Lower leg skin (tissue), 3 donors: ENCODE data around the gene JCAD.

Experiments
- CTCF ChIP-seq, 3 donors: fragments of 450-650 bp; IDR thresholded peaks; one replicate each; pipeline ENCODE4 v1.5.1; 2016; ENCODE audit warnings: antibody characterized with exemption in 3 of 3, mild to moderate bottlenecking in 3 of 3, moderate library complexity in 2 of 3
- POLR2A ChIP-seq, 2 donors: fragments of 450-650 bp; IDR thresholded peaks; one replicate each; pipeline ENCODE4 v1.6.1; 2016 to 2017; ENCODE audit warnings: antibody characterized with exemption in 2 of 2, mild to moderate bottlenecking in 1 of 2, moderate library complexity in 1 of 2

DNA sequence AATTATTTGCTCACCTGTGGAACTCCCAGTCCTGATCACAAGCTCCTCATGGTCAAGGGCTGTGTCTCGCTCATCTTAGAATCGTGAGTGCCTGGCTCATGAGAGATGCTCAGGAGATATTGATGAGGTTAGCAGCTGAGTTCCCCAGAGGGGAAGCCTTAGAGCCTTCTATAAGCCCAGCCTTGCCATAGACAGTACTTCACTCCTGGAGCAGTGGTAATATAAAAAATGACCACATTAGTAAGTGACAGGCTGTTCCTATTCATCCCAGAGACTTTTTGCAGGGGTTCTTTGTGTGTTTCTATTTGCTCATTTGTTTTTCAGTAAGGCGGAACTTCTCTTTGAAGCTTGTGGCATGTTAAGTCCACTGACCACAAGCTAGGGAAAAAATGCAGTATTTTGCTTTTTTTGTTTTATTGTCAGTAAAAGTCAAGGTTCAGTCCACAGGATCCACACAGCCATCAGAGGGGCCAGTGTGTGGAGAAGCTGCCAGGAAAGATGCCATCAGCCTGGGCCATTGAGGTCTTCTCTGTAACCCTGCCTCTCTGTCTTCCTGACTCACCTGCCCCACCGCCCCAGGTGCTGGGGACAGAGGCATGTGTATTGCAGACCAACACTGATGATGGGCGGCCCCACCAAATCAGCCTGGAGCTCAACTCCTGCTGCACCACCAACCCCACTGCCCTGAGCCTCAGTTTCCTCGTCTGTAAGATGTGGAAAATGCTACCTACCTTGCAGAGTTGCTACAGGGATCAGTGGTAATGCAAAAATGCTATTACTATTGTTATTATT, 36.4 kb upstream of the JCAD start:
- TF ChIP-seq CTCF (IDR thresholded peaks at IDR 0.05) (no peak), POLR2A (IDR thresholded peaks at IDR 0.05) (no peak)
